GM12872 (cell line): Measurements from ENCODE around the gene UNC13B.

ENCODE experiments used
- TF ChIP-seq, protein P1 (sequence below): IDR thresholded peaks from 3 replicates; pipeline ENCODE4 v1.5.1; 2011; ENCODE audit warnings: low read depth, mild to moderate bottlenecking, low read length, moderate library complexity; ENCODE audit not compliant: insufficient read depth

Gene UNC13B

GRCh38 chr9:35267710-35268109 is 105.9 kb downstream of the UNC13B start:
- TF ChIP-seq, protein P1, sequence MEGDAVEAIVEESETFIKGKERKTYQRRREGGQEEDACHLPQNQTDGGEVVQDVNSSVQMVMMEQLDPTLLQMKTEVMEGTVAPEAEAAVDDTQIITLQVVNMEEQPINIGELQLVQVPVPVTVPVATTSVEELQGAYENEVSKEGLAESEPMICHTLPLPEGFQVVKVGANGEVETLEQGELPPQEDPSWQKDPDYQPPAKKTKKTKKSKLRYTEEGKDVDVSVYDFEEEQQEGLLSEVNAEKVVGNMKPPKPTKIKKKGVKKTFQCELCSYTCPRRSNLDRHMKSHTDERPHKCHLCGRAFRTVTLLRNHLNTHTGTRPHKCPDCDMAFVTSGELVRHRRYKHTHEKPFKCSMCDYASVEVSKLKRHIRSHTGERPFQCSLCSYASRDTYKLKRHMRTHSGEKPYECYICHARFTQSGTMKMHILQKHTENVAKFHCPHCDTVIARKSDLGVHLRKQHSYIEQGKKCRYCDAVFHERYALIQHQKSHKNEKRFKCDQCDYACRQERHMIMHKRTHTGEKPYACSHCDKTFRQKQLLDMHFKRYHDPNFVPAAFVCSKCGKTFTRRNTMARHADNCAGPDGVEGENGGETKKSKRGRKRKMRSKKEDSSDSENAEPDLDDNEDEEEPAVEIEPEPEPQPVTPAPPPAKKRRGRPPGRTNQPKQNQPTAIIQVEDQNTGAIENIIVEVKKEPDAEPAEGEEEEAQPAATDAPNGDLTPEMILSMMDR = no peak

DNA sequence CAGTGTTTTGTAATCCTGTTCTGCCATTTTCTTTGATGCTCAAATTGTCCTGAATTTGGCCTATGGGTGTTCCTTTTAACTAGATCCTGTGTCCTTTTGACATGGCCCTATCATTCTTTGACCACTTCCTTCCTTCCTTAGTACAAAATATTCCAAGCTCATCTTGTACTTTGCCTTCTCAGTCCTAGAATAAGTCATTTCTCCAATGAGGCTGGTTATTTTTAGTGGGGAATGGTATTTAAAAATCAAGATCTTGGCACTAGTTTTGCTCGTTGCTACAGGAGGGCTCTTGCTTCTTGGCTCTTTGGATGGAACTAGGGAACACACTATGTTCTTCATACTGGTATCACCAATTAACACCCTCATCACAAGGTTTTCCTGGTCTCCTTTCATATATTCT is 108.1 kb downstream of the UNC13B start:
- TF ChIP-seq, protein P1 = no peak

GRCh38 chr9:35271637-35272036 is 109.8 kb downstream of the UNC13B start:
- TF ChIP-seq, protein P1 = no peak

DNA sequence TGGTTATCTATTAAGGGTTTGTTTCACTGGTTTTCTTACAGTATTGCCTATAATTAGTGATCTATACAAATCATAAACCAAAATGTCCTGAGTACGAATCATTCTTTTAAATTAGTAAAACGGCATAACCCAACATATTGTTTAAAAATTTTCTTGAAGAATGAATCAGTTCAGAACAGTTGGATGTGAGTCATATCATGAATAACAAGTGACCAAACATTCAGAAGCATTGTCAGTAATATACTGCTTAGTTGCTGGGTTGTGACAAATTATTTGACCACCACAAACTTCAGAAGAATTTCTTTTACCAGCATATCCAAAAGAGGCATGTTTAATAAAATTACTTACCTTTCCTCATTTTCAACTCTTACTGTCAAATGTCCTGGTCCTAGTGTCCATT is 111.2 kb downstream of the UNC13B start:
- TF ChIP-seq, protein P1 = no peak

DNA sequence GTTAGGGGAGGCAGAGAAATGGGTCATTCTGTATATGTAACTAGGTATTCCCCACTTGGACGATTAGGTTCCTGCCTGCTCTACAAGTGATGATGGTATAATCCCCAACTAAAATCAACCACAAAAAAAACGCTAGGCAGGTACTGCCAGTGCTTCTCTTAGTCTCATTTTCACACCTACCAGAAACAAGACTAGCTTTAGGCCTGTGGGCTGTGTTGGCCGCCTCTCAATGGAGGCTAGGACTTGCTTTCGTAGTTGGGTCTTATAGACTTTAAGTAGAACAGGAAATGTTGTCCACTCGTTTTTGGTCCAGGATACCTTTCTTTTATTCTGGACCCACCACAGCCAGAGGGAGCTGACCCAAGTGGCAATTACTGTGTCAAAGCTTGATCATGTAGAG is 111.8 kb downstream of the UNC13B start:
- TF ChIP-seq, protein P1 = no peak

DNA sequence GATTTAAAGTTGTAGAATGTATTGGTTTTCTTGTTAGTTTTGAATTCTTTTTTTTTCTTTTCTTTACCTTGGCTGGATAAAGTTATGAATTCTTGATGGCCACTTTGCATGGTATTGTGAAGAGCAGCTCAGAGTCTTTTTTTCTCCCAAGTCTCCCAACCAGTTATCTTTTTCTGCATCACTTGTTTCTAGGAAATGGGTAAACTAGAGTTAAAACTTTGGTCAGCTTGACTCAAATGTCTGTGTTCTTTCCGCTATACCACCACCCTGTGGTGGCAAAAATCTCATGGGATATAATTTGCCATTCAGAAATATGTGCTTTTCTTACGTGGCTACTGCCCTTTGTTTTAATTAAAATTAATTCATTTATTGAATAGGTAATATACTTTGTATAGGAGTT is 113.2 kb downstream of the UNC13B start:
- TF ChIP-seq, protein P1 = no peak

DNA sequence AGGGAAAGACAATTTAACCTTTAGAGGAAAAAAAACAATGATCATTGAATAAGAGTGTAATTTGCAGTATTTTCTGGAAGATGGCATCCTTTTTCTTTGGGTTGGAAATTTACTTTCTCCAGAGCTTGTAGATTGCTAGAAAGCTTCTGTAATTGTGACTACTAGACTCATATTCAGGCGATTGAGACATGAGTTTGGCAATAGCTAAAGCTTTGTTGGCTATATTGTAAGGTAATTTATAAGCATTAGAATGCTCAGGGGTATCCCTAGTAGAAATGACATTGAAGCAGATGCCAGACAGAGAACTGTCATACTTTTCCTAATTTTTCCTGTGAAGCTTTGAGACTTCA is 115.3 kb downstream of the UNC13B start:
- TF ChIP-seq, protein P1 = no peak
